ENCODE data around the gene KCTD3. TPM values are rescaled to one million over a fixed set of nuclear protein-coding genes. Genes with fewer than 3 reads are reported as not detected.
A peak's percentile ranks its signal among the peaks of the same experiment; 100 is the strongest.

The KCTD3 gene
- total and polyA plus RNA-seq, 2 of the 13 experiments (the other 11 are each of a cell fraction or from before 2014, with no cell fraction given) = 49.8 to 68.1 TPM

GRCh38 chr1:215566556-215567490 lies at the start of gene KCTD3 (continued):
- TF ChIP-seq ZNF234 (CRISPR knock-in tag; conservative IDR thresholded peaks at IDR 0.05) (no peak), DBP (CRISPR knock-in tag; IDR thresholded peaks at IDR 0.05; ENCODE audit: not compliant biosample characterization) (no peak), ZNF33A (CRISPR knock-in tag; IDR thresholded peaks at IDR 0.05; ENCODE audit: borderline replicate concordance) (no peak), NFKB2 (CRISPR knock-in tag; IDR thresholded peaks at IDR 0.05; ENCODE audit: borderline replicate concordance) (peak; percentile 87), ZNF530 (CRISPR knock-in tag; IDR thresholded peaks at IDR 0.05; ENCODE audit: low read depth) (no peak), SMARCC2 (IDR thresholded peaks at IDR 0.05) (no peak), NRL (CRISPR knock-in tag; IDR thresholded peaks at IDR 0.05; ENCODE audit: borderline replicate concordance) (no peak; the same call in 1 of the 2 replicates), GABPA (IDR thresholded peaks at IDR 0.05; ENCODE audit: low read depth, low read length) (no peak), GABPA (CRISPR knock-in tag; IDR thresholded peaks at IDR 0.05; ENCODE audit: low read depth) (no peak), NFE2L1 (CRISPR knock-in tag; IDR thresholded peaks at IDR 0.05; ENCODE audit: borderline replicate concordance) (no peak), TBX2 (CRISPR knock-in tag; IDR thresholded peaks at IDR 0.05; ENCODE audit: borderline replicate concordance) (peak; percentile 75), TCF12 (IDR thresholded peaks at IDR 0.05) (no peak), TCF12 (CRISPR knock-in tag; IDR thresholded peaks at IDR 0.05) (no peak), ZNF496 (CRISPR knock-in tag; IDR thresholded peaks at IDR 0.05; ENCODE audit: insufficient replicate concordance) (no peak), ZNF547 (CRISPR knock-in tag; IDR thresholded peaks at IDR 0.05) (peak; percentile 73), CENPT (CRISPR knock-in tag; IDR thresholded peaks at IDR 0.05; ENCODE audit: low read depth) (no peak), SMC3 (IDR thresholded peaks at IDR 0.05; ENCODE audit: low read length) (no peak), HOXA3 (CRISPR knock-in tag; IDR thresholded peaks at IDR 0.05) (no peak; the same call in 1 of the 2 replicates), TFE3 (CRISPR knock-in tag; IDR thresholded peaks at IDR 0.05) (no peak), PHF21A (CRISPR knock-in tag; IDR thresholded peaks at IDR 0.05) (peak; percentile 24; the same call in 1 of the 2 replicates)
- TF ChIP-seq, protein P1, sequence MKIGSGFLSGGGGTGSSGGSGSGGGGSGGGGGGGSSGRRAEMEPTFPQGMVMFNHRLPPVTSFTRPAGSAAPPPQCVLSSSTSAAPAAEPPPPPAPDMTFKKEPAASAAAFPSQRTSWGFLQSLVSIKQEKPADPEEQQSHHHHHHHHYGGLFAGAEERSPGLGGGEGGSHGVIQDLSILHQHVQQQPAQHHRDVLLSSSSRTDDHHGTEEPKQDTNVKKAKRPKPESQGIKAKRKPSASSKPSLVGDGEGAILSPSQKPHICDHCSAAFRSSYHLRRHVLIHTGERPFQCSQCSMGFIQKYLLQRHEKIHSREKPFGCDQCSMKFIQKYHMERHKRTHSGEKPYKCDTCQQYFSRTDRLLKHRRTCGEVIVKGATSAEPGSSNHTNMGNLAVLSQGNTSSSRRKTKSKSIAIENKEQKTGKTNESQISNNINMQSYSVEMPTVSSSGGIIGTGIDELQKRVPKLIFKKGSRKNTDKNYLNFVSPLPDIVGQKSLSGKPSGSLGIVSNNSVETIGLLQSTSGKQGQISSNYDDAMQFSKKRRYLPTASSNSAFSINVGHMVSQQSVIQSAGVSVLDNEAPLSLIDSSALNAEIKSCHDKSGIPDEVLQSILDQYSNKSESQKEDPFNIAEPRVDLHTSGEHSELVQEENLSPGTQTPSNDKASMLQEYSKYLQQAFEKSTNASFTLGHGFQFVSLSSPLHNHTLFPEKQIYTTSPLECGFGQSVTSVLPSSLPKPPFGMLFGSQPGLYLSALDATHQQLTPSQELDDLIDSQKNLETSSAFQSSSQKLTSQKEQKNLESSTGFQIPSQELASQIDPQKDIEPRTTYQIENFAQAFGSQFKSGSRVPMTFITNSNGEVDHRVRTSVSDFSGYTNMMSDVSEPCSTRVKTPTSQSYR (CRISPR knock-in tag; IDR thresholded peaks at IDR 0.05; ENCODE audit: borderline replicate concordance) = peak; percentile 67; the same call in 1 of the 2 replicates
- TF ChIP-seq, protein P2, sequence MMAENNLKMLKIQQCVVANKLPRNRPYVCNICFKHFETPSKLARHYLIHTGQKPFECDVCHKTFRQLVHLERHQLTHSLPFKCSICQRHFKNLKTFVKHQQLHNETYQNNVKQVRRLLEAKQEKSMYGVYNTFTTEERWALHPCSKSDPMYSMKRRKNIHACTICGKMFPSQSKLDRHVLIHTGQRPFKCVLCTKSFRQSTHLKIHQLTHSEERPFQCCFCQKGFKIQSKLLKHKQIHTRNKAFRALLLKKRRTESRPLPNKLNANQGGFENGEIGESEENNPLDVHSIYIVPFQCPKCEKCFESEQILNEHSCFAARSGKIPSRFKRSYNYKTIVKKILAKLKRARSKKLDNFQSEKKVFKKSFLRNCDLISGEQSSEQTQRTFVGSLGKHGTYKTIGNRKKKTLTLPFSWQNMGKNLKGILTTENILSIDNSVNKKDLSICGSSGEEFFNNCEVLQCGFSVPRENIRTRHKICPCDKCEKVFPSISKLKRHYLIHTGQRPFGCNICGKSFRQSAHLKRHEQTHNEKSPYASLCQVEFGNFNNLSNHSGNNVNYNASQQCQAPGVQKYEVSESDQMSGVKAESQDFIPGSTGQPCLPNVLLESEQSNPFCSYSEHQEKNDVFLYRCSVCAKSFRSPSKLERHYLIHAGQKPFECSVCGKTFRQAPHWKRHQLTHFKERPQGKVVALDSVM (CRISPR knock-in tag; IDR thresholded peaks at IDR 0.05) = peak; percentile 98

Measured in HepG2 (cell line).